PFSK-1 (cell line): Measurements from ENCODE around the gene PRDX1.

Experiments used
- REST ChIP-seq, 2 experiments: IDR thresholded peaks; 2 replicates each; pipeline versions ENCODE4 v1.6.1 to v1.8.0; 2011 to 2012; ENCODE audit warnings: low read depth in 2 of 2, low read length in 2 of 2, control low read depth in 1 of 2, inconsistent platforms in 1 of 2, mild to moderate bottlenecking in 1 of 2, moderate library complexity in 1 of 2; ENCODE audit not compliant: insufficient read depth in 1 of 2
- SIN3A ChIP-seq: IDR thresholded peaks from 2 replicates; pipeline ENCODE4 v1.6.1; 2012; ENCODE audit warnings: mild to moderate bottlenecking, low read length, moderate library complexity, borderline replicate concordance; ENCODE audit not compliant: insufficient read depth

GRCh38 chr1:45542591-45542990 lies 20.9 kb upstream of the PRDX1 start:
- TF ChIP-seq SIN3A (no peak), REST (IDR thresholded peaks at IDR 0.05; ENCODE audit: insufficient read depth in 1 of 2, low read depth in 2 of 2, low read length in 2 of 2) (no peak)
